K562 (cell line): Measurements from ENCODE around the gene DHX32. TPM values are rescaled to one million over a fixed set of nuclear protein-coding genes. Genes with fewer than 3 reads are reported as not detected.

Experiments
- BHLHE40 ChIP-seq: IDR thresholded peaks from 2 replicates; pipeline ENCODE4 v1.6.1; 2011; ENCODE audit warnings: low read length, improper control_type of control experiment
- ELF4 ChIP-seq: fragments of 450-650 bp; formaldehyde crosslinking; IDR thresholded peaks from 2 replicates; pipeline ENCODE4 v1.4.0; 2022; ENCODE audit warnings: missing genetic modification characterization
- MED1 ChIP-seq: sonication (generic); formaldehyde crosslinking; IDR thresholded peaks from 2 replicates; pipeline ENCODE4 v1.8.1; 2023; ENCODE audit warnings: missing genetic modification reagents, borderline replicate concordance
- PTRF ChIP-seq: fragments of 450-650 bp; IDR thresholded peaks from 2 replicates; pipeline ENCODE4 v1.6.1; 2016; ENCODE audit warnings: mild to moderate bottlenecking, missing genetic modification characterization, missing compliant biosample characterization
- ZNF165 ChIP-seq: fragments of 250-450 bp; sonication (Bioruptor Pico); IDR thresholded peaks from 2 replicates; pipeline ENCODE4 v1.4.0; 2020; ENCODE audit warnings: borderline replicate concordance
- polyA plus RNA-seq, 8 experiments: library from polyadenylated mRNA; depleted of rRNA in 4 of 8; stranded (reverse) in 5 of 8; unstranded in 3 of 8; fragments of >200 nt; fragmentation: Nextera tagmentation in 2 of 8; fragmentation: Illumina TruSeq in 1 of 8; extraction: Ambion mirVana in 2 of 8; extraction: Trizol in 1 of 8; gene quantifications; 2 replicates each; pipeline versions ENCODE4 v1.2.1 to v1.2.3, GENCODE V29; 2011 to 2014; ENCODE audit warnings: inconsistent platforms in 1 of 8, missing spikeins in 1 of 8
- total RNA-seq, 7 experiments: library from RNA; depleted of rRNA in 6 of 7; stranded (reverse); fragments of >200 nt in 6 of 7; fragmentation: Illumina TruSeq in 2 of 7; extraction: Trizol in 2 of 7; gene quantifications; 2 replicates each; pipeline versions ENCODE4 v1.2.1 to v1.2.3, GENCODE V29; 2011 to 2021; ENCODE audit warnings: low replicate concordance in 1 of 7
- TF ChIP-seq, protein P1 (sequence below): fragments of 450-650 bp; IDR thresholded peaks from 2 replicates; pipeline ENCODE4 v1.6.1; 2016; ENCODE audit warnings: mild to moderate bottlenecking, moderate library complexity
- TF ChIP-seq, protein P2 (sequence below): fragments of 450-650 bp; formaldehyde crosslinking; IDR thresholded peaks from 2 replicates; pipeline ENCODE4 v1.4.0; 2020; ENCODE audit warnings: mild to moderate bottlenecking, moderate library complexity
- TF ChIP-seq, protein P3 (sequence below), 2 experiments: IDR thresholded peaks; 2 replicates each; pipeline ENCODE4 v1.6.1; 2011; ENCODE audit warnings: borderline replicate concordance in 1 of 2, control low read depth in 1 of 2, low read depth in 1 of 2, low read length in 1 of 2, mild to moderate bottlenecking in 1 of 2, mixed read lengths in 1 of 2, moderate library complexity in 1 of 2; ENCODE audit not compliant: insufficient read depth in 1 of 2, insufficient read length in 1 of 2, poor library complexity in 1 of 2, severe bottlenecking in 1 of 2; ENCODE audit errors: extremely low read depth in 1 of 2

The DHX32 gene
- total and polyA plus RNA-seq, 9 of the 15 experiments (the other 6 are each of a cell fraction or from before 2014, with no cell fraction given), result 5.8 to 23.5 (median 17.5) TPM

DNA sequence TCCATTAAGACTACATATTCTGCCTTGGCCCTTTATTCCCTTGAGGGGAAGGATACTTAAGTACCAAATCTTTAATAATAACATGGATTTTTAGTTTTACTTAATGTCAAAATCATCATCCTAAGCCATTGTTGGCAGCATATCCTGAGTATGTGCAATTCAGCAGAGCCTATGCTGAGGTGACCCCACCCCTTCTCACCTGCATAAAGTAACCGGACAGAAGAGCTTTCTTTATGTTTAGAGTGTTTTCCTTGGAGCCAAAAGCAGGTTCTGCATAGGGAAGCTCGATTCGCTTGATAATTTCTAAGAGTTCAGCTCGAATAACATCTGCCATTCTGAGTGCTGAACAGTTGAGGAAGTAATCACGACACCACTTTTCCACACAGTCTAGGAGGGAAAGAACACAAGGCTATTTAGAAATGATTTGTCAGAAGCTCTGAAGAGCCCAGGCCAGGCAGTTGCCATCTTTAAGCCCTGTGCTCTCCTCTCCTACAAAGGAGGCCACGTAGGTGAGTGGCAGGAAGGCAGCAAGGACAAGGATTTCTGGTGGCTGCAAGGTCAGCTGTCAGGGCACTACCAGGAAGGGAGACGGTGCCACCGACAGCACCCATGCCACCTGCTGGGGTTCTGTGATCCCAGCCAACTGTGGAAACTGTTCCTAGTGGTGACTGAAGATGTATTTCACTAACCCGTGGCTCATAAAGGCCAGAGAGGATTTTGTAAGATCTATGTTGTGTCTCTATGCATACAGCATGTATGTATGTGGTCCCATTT is 42.1 kb downstream of the DHX32 start (continued):
- TF ChIP-seq, protein P1, sequence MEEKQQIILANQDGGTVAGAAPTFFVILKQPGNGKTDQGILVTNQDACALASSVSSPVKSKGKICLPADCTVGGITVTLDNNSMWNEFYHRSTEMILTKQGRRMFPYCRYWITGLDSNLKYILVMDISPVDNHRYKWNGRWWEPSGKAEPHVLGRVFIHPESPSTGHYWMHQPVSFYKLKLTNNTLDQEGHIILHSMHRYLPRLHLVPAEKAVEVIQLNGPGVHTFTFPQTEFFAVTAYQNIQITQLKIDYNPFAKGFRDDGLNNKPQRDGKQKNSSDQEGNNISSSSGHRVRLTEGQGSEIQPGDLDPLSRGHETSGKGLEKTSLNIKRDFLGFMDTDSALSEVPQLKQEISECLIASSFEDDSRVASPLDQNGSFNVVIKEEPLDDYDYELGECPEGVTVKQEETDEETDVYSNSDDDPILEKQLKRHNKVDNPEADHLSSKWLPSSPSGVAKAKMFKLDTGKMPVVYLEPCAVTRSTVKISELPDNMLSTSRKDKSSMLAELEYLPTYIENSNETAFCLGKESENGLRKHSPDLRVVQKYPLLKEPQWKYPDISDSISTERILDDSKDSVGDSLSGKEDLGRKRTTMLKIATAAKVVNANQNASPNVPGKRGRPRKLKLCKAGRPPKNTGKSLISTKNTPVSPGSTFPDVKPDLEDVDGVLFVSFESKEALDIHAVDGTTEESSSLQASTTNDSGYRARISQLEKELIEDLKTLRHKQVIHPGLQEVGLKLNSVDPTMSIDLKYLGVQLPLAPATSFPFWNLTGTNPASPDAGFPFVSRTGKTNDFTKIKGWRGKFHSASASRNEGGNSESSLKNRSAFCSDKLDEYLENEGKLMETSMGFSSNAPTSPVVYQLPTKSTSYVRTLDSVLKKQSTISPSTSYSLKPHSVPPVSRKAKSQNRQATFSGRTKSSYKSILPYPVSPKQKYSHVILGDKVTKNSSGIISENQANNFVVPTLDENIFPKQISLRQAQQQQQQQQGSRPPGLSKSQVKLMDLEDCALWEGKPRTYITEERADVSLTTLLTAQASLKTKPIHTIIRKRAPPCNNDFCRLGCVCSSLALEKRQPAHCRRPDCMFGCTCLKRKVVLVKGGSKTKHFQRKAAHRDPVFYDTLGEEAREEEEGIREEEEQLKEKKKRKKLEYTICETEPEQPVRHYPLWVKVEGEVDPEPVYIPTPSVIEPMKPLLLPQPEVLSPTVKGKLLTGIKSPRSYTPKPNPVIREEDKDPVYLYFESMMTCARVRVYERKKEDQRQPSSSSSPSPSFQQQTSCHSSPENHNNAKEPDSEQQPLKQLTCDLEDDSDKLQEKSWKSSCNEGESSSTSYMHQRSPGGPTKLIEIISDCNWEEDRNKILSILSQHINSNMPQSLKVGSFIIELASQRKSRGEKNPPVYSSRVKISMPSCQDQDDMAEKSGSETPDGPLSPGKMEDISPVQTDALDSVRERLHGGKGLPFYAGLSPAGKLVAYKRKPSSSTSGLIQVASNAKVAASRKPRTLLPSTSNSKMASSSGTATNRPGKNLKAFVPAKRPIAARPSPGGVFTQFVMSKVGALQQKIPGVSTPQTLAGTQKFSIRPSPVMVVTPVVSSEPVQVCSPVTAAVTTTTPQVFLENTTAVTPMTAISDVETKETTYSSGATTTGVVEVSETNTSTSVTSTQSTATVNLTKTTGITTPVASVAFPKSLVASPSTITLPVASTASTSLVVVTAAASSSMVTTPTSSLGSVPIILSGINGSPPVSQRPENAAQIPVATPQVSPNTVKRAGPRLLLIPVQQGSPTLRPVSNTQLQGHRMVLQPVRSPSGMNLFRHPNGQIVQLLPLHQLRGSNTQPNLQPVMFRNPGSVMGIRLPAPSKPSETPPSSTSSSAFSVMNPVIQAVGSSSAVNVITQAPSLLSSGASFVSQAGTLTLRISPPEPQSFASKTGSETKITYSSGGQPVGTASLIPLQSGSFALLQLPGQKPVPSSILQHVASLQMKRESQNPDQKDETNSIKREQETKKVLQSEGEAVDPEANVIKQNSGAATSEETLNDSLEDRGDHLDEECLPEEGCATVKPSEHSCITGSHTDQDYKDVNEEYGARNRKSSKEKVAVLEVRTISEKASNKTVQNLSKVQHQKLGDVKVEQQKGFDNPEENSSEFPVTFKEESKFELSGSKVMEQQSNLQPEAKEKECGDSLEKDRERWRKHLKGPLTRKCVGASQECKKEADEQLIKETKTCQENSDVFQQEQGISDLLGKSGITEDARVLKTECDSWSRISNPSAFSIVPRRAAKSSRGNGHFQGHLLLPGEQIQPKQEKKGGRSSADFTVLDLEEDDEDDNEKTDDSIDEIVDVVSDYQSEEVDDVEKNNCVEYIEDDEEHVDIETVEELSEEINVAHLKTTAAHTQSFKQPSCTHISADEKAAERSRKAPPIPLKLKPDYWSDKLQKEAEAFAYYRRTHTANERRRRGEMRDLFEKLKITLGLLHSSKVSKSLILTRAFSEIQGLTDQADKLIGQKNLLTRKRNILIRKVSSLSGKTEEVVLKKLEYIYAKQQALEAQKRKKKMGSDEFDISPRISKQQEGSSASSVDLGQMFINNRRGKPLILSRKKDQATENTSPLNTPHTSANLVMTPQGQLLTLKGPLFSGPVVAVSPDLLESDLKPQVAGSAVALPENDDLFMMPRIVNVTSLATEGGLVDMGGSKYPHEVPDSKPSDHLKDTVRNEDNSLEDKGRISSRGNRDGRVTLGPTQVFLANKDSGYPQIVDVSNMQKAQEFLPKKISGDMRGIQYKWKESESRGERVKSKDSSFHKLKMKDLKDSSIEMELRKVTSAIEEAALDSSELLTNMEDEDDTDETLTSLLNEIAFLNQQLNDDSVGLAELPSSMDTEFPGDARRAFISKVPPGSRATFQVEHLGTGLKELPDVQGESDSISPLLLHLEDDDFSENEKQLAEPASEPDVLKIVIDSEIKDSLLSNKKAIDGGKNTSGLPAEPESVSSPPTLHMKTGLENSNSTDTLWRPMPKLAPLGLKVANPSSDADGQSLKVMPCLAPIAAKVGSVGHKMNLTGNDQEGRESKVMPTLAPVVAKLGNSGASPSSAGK, result no peak
- TF ChIP-seq, protein P2, sequence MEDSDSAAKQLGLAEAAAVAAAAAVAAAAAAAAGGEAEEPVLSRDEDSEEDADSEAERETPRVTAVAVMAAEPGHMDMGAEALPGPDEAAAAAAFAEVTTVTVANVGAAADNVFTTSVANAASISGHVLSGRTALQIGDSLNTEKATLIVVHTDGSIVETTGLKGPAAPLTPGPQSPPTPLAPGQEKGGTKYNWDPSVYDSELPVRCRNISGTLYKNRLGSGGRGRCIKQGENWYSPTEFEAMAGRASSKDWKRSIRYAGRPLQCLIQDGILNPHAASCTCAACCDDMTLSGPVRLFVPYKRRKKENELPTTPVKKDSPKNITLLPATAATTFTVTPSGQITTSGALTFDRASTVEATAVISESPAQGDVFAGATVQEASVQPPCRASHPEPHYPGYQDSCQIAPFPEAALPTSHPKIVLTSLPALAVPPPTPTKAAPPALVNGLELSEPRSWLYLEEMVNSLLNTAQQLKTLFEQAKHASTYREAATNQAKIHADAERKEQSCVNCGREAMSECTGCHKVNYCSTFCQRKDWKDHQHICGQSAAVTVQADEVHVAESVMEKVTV (CRISPR knock-in tag), result no peak
- TF ChIP-seq ELF4 (CRISPR knock-in tag), result no peak
- TF ChIP-seq MED1, result no peak
- TF ChIP-seq ZNF165 (CRISPR knock-in tag), result no peak
- TF ChIP-seq BHLHE40, result no peak
- no peak for TF ChIP-seq PTRF
- TF ChIP-seq, protein P3, sequence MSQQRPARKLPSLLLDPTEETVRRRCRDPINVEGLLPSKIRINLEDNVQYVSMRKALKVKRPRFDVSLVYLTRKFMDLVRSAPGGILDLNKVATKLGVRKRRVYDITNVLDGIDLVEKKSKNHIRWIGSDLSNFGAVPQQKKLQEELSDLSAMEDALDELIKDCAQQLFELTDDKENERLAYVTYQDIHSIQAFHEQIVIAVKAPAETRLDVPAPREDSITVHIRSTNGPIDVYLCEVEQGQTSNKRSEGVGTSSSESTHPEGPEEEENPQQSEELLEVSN (IDR thresholded peaks at IDR 0.05; ENCODE audit: borderline replicate concordance in 1 of 2, extremely low read depth in 1 of 2, insufficient read depth in 1 of 2, insufficient read length in 1 of 2, low read depth in 1 of 2, low read length in 1 of 2, poor library complexity in 1 of 2, severe bottlenecking in 1 of 2), result no peak
- TF ChIP-seq, all 486 proteins: peak for 0
